GM12878 (cell line): ENCODE results near the gene COX18.

Source experiments
- ATF3 ChIP-seq: IDR thresholded peaks from 2 replicates; pipeline ENCODE4 v1.6.1; 2011; ENCODE audit warnings: low read depth, mild to moderate bottlenecking, low read length, moderate library complexity, borderline replicate concordance; ENCODE audit errors: extremely low read depth
- CTCF ChIP-seq, 3 experiments: IDR thresholded peaks in 2 of 3; conservative IDR thresholded peaks in 1 of 3; 2 replicates each; pipeline ENCODE4 v1.5.1; 2011; ENCODE audit warnings: low read depth in 3 of 3, low read length in 3 of 3, mild to moderate bottlenecking in 3 of 3, control low read depth in 2 of 3, moderate library complexity in 2 of 3, inconsistent platforms in 1 of 3, mixed read lengths in 1 of 3; ENCODE audit not compliant: control insufficient read depth in 2 of 3, insufficient read depth in 1 of 3; ENCODE audit errors: extremely low read depth in 1 of 3
- EZH2 ChIP-seq: IDR thresholded peaks from 2 replicates; pipeline ENCODE4 v1.6.1; 2012; ENCODE audit warnings: low read depth, mild to moderate bottlenecking, control low read depth, inconsistent platforms, low read length, borderline replicate concordance; ENCODE audit not compliant: control insufficient read depth
- MTA3 ChIP-seq: IDR thresholded peaks from 2 replicates; pipeline ENCODE4 v1.6.1; 2012; ENCODE audit warnings: low read length, inconsistent platforms, borderline replicate concordance
- NR2C2 ChIP-seq: IDR thresholded peaks from 2 replicates; pipeline ENCODE4 v1.6.1; 2011; ENCODE audit warnings: borderline replicate concordance, low read depth; ENCODE audit not compliant: control insufficient read depth, insufficient read length
- POLR2A ChIP-seq: IDR thresholded peaks from 2 replicates; pipeline ENCODE4 v1.6.1; 2011; ENCODE audit warnings: low read depth, mild to moderate bottlenecking, low read length
- RAD21 ChIP-seq: IDR thresholded peaks from 2 replicates; pipeline ENCODE4 v1.6.1; 2011; ENCODE audit warnings: mild to moderate bottlenecking, low read depth, low read length, moderate library complexity; ENCODE audit not compliant: insufficient read depth
- RFX5 ChIP-seq: IDR thresholded peaks from 2 replicates; pipeline ENCODE4 v1.6.1; 2011; ENCODE audit warnings: low read depth, low read length, improper control_type of control experiment
- SIN3A ChIP-seq: IDR thresholded peaks from 2 replicates; pipeline ENCODE4 v1.6.1; 2012; ENCODE audit warnings: low read depth, low read length, improper control_type of control experiment
- SMC3 ChIP-seq: IDR thresholded peaks from 2 replicates; pipeline ENCODE4 v1.6.1; 2011; ENCODE audit warnings: low read length, improper control_type of control experiment, borderline replicate concordance
- USF2 ChIP-seq: IDR thresholded peaks from 2 replicates; pipeline ENCODE4 v1.6.1; 2011; ENCODE audit warnings: low read depth, low read length, improper control_type of control experiment, borderline replicate concordance
- YY1 ChIP-seq: IDR thresholded peaks from 2 replicates; pipeline ENCODE4 v1.6.1; 2011; ENCODE audit warnings: low read depth, mild to moderate bottlenecking, low read length
- TF ChIP-seq, protein P1 (sequence below): IDR thresholded peaks from 2 replicates; pipeline ENCODE4 v1.6.1; 2012; ENCODE audit warnings: low read depth, low read length, improper control_type of control experiment

GRCh38 chr4:73086095-73086868, 16.8 kb upstream of the COX18 start:
- TF ChIP-seq CTCF (IDR thresholded peaks at IDR 0.05 in 2 of 3, conservative IDR thresholded peaks at IDR 0.05 in 1 of 3; ENCODE audit: control insufficient read depth in 2 of 3, extremely low read depth in 1 of 3, insufficient read depth in 1 of 3, low read depth in 3 of 3, low read length in 3 of 3) (no peak), RAD21 (no peak), MTA3 (no peak), RFX5 (no peak), NR2C2 (no peak), USF2 (no peak), SIN3A (no peak), ATF3 (no peak), SMC3 (no peak), YY1 (no peak), POLR2A (no peak), EZH2 (no peak)
- TF ChIP-seq, protein P1, sequence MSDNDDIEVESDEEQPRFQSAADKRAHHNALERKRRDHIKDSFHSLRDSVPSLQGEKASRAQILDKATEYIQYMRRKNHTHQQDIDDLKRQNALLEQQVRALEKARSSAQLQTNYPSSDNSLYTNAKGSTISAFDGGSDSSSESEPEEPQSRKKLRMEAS = no peak
